Left ventricle myocardium superior (tissue), 1 donor: ENCODE results near the gene RIMKLA. TPM values are rescaled to one million over a fixed set of nuclear protein-coding genes. Genes with fewer than 3 reads are reported as not detected.

Source experiments
- ATAC-seq: fragments of 200-7000 bp; cut with Tn5 transposase; one replicate; pipeline ENCODE4 v1.9.1; 2020; ENCODE audit warnings: mild to moderate bottlenecking, moderate library complexity
- DNase-seq: peaks from one replicate; pipeline ENCODE4 v3.0.0-alpha.2; 2020
- intact Hi-C: fragments of 100-400 bp; cut with micrococcal nuclease; formaldehyde crosslinking; loops from one replicate; pipeline ENCODE4 v1.11.0; 2022
- total RNA-seq: library from RNA; stranded (reverse); fragmentation: NEBNext Ultra II Directional; extraction: Animal tissue kit (Norgen Biotek cat#: 25700); gene quantifications from one replicate; pipeline ENCODE4 v1.2.1, GENCODE V29; 2021
- donor health status: DM: no; HTN: yes; CAD: no; lungs with severe emphysema.

RIMKLA gene
- total RNA-seq, 1 donor from 2014 or later, result 9.7 TPM

DNA sequence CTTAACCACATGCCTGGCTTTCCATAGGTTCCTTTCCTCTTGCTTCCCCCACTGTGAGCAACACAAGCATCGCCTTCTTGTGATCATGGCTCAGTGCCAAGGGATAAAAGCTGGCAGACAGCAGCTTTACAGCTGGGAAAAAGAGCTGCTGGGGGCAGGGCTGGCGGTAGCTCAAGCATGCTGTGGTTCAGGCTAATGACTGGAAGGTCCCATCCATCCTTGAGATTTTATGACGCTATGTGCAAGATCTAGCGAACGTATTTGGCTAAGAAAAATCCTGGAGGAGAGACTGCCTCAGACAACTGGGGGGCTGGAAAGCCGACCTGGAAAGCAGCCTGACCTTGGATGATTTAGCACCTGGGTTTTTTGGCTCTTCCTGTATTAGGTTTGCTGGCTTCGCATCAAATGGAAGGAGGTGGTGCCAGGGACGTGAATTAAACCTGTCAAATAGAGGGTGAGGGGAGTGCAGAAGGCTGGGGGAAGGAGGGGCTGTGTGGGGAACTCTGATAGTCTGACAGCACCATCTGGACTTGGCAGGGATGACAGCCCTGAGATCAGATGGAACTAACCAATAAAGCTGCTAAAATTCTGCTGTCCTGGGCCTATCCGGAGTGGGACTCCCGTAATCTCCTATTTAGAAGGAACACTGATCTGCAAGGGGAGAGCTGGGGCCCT is 40.5 kb downstream of the RIMKLA start:
- DNase-seq (peak; percentile 68), ATAC-seq (peak; percentile 71)
- intact Hi-C loops, result no loop called here

DNA sequence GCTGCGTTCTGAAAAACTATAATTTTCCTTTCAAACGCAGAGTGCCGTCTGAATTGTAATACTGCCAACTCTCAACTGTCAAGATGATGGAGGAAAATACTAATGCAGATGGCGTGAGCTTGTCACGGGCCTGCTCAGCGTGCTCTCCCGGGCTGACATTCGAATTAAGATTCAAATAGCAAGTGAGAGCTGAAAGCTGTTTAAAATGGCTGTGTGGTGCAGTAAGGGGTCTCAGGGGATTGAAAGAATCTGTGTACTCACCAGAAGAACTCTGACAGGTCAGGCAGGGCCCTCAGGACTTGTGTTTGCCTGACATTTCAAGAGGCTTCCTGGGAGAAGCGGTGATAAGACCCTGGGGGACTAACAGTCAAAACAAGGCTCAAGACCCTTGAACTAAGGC is 42.1 kb downstream of the RIMKLA start:
- peak; percentile 7 for ATAC-seq
- intact Hi-C loops, result no loop called here
- no peak for DNase-seq

DNA sequence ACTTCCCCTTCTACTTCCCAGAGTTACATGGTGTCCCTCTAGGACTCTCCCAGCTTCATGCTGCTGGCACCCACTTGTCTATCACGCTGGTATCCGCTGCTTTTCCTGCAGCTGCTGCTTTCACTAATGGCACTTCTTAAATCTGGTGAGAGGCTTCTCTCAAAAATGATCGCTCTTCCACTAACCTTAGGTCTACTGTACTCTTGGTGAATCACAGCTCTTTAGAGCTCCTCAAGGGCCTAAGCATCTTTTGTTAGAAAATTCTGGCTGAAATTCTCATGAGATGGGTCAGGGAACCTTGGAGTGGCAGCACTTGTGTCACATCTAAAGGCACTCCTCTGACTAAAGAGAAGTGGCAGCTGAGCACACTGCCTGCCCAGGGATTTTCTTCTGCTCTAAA is 43.1 kb downstream of the RIMKLA start:
- DNase-seq, result no peak
- intact Hi-C loops, result no loop called here

DNA sequence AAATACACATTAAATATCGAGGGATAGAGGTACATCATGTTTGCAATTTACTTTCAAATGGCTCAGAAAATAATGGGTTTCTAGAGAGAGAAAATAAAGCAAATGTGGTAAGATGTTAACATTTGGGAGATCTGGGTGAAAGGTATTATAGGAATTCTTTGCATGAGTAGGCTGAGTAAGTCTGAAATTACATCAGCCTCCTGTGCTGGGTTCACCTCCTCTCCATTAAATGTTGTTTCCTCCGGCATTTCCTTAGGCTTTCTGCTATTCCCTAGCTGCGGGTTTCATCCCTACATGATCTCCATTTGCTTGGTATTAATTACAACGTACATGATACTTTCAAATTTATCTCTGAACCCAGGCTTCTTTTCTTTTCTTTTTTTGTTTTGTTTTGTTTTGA is 43.6 kb downstream of the RIMKLA start:
- DNase-seq (no peak), ATAC-seq (no peak)
- intact Hi-C loops, result no loop called here

More for the DNA sequence above, 43.1 kb downstream of the RIMKLA start:
- ATAC-seq, result no peak

DNA sequence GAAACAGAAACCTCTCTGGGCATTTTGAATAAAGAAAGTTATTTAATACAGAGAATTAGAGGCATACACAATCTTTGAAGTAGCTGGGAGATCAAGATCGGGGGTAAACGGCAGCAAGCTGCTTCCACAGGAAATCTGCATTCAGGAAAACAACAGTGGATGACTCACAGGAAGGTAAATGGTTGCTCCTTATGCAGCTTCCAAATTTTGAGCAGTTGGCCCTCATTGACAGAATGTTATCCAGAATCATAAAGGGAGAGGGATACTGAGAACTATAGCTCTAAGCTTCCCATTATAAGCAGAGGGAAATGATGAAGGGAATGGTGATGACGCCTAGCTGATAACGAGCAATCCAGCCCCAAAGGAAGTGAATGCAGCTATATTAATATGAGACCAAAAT is 46.6 kb downstream of the RIMKLA start:
- ATAC-seq (no peak), DNase-seq (no peak)
- intact Hi-C loops, result no loop called here

DNA sequence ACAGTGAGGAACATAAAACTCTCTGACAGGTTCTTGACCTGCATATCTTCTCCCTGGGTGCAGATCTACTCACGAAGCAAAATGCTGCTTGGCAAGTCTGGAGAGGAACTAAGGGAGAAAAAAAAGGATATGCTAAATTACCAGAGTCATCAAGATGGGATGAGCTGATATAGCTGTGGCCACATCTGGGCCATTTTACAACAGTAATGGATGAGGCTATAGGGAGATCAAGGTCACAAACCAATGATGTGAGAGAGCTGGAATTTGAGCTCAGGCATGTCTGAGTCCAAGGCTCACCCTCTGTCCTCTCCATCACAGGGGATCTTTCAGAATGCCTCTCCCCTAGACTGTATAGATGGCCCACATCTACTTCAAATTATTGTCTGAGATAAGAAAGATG is 49.0 kb downstream of the RIMKLA start:
- intact Hi-C loops, result no loop called here
- no peak for DNase-seq
- ATAC-seq, result no peak

DNA sequence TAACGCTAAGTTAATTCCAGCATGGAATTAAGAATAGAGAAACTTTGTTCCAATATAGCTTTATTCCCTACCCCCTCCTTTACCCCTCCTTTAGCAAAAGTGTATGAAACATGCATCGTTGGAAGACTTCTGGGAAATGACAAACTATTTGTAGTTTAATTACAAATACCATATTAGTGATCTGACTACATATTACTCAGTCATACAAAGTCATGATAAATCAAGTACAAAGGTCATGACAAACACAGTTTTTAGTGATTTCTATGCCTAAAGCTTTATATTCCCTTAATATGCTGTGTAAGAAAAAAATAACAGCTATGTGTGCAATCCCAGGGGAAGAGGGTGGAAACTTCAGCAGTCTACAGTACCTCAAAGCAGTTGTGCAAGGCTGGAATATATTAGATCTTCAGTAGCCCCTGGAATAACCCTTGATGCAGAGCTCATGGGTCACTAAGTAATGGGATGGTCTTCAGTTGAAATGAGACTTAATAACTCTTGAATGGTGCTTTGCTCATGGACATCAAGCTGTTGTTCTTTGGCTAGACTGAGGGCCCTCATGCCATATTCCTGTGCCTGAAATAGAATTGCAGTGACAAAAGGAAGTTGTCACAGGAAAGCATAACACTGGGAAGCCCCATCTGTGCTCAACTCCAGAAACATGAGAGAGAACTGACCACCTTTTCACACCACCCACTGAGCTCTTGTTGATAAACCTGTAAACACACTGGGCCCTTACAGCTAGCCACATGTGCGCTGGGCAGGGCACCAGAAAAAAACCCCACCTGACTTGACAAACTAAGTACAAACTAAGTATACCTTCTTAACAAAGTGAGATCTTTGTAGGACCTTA is 49.9 kb downstream of the RIMKLA start:
- DNase-seq (no peak), ATAC-seq (no peak)
- intact Hi-C loops, result no loop called here

DNA sequence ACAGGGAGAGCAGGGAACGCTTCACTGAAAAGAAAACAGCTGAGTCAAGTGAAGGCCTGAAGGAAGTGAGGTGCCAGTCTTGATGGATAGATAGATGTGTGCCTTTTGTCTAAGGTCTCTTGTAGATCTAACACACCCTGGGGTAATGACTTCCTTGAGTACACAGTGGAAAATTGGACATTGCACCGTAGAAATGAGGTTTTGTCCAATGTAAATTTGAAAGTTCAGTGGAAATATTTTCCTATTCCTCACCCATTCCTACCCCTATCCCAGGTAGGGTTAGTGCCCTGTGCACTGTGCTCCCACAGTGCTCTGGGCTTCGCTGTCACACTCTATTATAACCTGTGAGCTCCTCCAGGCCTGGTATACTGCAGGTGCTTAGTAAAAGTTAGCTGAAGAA is 50.9 kb downstream of the RIMKLA start:
- no peak for ATAC-seq
- DNase-seq, result no peak
- intact Hi-C loops, result no loop called here

DNA sequence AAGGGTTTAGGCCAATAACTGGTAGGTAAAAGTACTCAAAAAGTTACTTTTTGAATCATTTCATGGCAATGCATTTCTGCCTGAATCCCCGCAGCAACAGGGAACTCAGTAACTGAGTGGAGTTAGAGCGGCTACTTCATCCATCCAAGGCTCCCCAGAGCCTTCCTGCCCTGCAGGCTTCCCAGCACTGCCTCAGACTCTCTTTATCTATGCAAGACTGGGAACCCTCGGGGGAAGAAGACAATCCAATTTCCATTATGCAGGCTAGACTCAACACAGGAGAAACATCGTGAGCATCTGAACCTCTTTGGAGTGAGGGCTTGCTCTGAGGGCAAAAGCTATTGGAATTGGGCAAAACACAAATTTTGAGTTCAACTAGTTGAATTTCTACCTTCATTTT is 52.1 kb downstream of the RIMKLA start:
- intact Hi-C loops, result no loop called here
- ATAC-seq (peak; percentile 18), DNase-seq (no peak)

DNA sequence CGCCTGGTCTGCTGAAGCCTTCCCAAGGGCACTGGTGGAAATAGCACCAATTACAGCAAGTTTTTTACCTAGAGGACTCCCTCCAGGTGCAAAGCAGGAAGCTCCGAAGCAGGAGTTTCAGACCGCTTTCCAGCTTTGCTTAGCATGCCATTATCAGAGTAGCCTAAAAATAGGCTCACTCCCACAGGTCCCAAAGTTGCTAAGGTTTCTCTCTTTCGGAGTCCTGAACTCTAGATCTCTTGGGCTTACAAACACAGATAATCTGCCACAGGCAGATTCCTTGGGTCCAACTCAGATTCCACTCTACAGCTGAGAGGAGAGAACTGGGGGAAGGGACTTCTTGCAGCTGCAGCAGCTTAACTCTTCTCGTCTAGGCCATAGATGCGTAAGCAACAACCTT is 52.8 kb downstream of the RIMKLA start:
- DNase-seq, result no peak
- peak; percentile 24 for ATAC-seq
- intact Hi-C loops, result no loop called here

DNA sequence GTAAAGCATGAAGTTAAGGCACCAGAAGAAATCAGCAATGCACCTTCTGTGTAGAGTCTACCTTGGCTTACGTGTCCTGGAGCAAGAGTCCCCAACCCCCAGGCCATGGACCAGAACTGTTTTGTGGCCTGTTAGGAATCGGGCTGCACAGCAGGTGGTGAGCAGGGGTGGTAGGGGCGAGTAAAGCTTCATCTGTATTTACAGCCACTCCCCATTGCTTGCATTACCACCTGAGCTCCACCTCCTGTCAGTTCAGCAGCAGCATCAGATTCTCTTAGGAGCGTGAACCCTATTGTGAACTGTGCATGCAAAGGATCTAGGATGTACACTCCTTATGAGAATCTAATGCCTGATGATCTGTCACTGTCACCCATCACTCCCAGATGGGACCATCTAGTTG is 53.7 kb downstream of the RIMKLA start:
- intact Hi-C loops, result no loop called here
- no peak for ATAC-seq
- no peak for DNase-seq

DNA sequence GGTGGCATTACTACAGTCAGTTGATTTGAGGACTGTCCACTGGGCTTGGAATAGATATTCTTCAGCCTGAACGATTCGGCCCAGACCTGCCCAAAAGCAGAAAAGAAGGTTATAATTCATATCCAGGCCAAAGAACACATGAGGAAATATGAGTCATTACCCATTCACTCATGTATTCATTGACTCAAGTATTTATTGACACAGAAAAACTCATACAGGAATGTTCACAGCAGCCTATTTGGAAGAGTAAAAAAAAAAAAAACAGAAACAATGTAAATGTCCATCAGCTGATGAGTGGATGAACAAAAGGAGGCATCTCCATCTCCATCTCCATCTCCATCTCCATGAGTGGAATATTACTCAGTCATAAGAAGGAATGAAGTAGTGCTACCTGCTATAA is 59.3 kb downstream of the RIMKLA start:
- intact Hi-C loops, result no loop called here
- DNase-seq (no peak), ATAC-seq (no peak)

DNA sequence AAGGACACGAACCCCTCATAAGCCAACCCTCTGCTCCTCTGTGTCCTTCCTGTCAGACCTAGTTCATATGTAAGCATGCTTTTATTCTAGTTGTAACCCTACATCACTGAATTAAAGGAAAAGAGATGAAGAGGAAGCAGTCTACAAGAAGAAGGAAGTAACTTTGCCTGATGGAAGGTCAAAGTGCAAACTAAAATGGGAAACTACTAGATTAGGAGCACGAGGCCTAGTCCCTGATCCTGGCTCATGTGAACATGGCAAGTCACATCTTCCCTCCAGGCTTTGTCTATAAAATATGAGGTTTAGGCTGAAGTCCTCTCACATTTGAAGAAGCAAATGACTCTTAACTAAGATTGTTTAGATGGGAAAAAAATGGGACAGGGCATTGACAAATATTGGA is 62.1 kb downstream of the RIMKLA start:
- no peak for ATAC-seq
- intact Hi-C loops, result no loop called here
- no peak for DNase-seq

DNA sequence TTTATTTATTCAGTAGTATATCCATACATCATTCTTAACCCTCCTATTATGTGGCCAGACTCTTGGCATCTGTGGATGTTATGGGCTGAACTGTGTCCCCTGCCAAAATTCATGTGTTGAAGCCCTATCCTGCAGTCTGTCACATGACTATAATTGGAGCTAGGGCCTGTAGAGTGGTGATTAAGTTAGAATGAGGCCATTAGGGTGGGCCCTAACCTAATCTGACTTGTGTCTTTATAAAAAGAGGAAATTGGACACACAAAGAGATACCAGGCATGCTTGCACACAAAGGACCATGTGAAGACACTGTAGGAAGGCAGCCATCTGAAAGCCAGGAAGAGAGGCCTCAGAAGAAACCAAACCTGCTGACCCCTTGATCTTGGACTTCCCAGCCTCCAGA is 68.7 kb downstream of the RIMKLA start:
- ATAC-seq (no peak), DNase-seq (no peak)
- intact Hi-C loops, result no loop called here

DNA sequence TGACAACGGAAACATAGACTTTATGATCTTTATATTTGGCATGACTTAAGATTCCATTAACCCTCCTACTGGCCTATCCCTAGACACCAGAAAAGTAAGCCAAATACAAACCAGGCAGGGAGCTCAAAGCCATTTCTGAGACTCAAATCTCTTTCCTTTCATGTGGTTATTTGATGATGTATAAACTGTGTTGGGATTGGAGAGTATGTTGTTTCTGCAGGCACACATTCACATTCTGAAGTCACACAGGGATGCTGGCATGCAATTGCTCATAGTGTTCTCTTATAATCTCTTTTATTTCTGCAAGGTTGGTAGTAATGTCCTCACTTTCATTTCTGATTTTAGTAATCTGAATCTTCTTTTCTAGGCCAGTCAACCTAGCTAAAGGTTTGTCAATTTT is 69.5 kb downstream of the RIMKLA start:
- ATAC-seq, result no peak
- intact Hi-C loops, result loop anchor here (10.0 kb wide), 1 partner anchor 105 kb away; no protein-coding TSS in a partner anchor
- no peak for DNase-seq

DNA sequence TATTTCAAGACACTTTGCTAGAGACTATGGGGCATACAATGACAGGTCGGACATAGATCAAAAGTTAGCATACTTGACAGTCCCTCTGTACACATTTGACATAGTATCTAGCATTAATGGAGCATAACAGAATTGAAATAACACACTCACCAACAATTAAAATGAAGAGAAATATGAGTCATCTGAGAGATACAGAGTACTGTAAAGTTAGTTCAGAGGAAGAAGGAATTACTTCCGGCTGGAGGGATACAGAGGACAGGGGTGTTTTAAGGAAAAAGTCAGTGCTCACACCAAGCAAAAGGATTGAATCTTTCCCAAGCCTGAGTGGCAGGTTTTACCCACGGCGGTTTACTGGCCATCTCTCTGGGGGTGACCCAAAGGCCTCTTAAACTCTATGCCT is 72.8 kb downstream of the RIMKLA start:
- intact Hi-C loops, result loop anchor here (10.0 kb wide), 1 partner anchor 109 kb away; no protein-coding TSS in a partner anchor
- DNase-seq (no peak), ATAC-seq (no peak)

DNA sequence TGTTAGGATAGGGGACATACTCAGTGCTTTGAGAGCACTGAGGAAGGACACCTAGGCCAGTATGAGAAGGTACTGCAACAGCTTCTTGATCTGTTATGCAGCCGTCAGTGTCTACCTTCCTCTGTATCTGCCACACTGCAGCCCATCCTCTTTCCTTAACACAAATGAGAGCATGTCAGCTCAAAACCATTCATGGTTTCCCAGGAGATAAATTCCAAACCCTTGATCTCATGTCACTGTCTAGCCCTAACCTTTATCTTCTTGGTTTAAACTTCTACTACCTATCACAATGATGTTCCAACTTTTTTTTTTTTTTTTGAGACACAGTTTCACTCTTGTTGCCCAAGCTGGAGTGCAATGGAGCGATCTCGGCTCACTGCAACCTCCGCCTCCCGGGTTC is 73.8 kb downstream of the RIMKLA start:
- intact Hi-C loops, result loop anchor here (10.0 kb wide), 1 partner anchor 110 kb away; no protein-coding TSS in a partner anchor
- DNase-seq (no peak), ATAC-seq (no peak)

DNA sequence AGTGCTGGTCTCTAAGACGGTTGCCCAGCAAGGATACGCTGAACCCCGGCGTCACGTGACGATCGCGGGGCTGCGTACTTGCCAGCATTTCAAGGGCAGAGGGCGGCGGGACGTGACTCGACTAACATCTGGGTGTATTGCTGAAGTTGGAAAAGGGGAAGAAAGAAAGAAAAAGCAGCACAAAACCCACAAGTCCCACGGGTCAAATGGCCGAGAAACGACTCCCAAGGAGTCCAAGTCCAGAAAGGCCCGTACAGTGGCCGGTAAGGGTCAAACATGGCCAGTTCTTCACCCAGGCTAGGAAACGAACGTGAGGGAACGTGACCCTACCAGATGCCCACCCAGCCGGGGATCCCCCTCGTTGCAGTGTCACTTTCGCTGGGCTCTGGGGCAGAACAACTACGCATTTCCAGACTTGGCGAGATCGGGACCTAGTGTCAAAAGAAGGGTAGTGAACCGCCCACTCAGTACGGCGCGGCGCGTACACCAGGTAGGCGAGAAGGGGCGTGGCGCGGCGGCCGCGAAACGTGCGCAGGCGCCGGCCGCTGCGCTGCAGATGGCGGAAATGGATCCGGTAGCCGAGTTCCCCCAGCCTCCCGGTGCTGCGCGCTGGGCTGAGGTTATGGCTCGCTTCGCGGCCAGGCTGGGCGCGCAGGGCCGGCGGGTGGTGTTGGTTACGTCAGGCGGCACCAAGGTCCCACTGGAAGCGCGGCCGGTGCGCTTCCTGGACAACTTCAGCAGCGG is 75.6 kb downstream of the RIMKLA start, which contains the start of the genes PPCS and ZMYND12:
TSS of gene PPCS (plus strand) at position 534 of the 744 bp plus-strand sequence. CDS start at position 557, 23 bp downstream.
TSS of gene ZMYND12 (minus strand) at position 13 of the 744 bp plus-strand sequence. CDS start 25 bp downstream, outside the sequence.
- DNase-seq (peak; percentile 94), ATAC-seq (peak; percentile 97)
- intact Hi-C loops, result loop anchor here (10.0 kb wide), 1 partner anchor 111 kb away; no protein-coding TSS in a partner anchor

DNA sequence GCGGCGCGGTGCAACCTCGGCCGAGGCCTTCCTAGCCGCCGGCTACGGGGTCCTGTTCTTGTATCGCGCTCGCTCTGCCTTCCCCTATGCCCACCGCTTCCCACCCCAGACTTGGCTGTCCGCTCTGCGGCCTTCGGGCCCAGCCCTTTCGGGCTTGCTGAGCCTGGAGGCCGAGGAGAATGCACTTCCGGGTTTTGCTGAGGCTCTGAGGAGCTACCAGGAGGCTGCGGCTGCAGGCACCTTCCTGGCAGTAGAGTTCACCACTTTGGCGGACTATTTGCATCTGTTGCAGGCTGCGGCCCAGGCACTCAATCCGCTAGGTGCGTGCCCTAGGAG is 76.1 kb downstream of the RIMKLA start:
- no peak for DNase-seq
- intact Hi-C loops, result loop anchor here (10.0 kb wide), 1 partner anchor 112 kb away; no protein-coding TSS in a partner anchor
- ATAC-seq, result peak; percentile 65

DNA sequence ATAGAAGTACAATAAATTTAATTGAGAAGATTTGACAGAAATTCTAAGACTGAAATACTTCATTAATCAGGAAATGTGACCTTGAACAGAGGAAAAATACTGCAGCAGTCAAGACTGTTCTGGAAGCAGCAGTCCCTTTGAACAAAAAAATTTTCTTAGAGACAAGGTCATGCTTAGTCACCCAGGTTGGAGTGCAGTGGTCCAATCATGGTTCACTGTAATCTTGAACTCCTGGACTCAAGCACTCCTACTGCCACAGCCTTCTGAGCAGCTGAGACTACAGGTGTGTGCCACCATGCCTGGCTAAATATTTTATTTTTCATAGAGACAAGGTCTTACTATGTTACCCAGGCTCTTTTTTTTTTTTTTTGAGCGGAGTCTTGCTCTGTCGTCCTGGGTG is 80.6 kb downstream of the RIMKLA start:
- ATAC-seq (no peak), DNase-seq (no peak)
- intact Hi-C loops, result no loop called here
